Measurements from ENCODE around the gene SLC1A5. TPM values are rescaled to one million over a fixed set of nuclear protein-coding genes. Genes with fewer than 3 reads are reported as not detected.

The SLC1A5 gene
- polyA plus RNA-seq, 1 donor from 2014 or later = 1.1 TPM

GRCh38 chr19:46776927-46777911 lies 11.2 kb downstream of the SLC1A5 start:
- no peak for TF ChIP-seq EZH2 (IDR thresholded peaks at IDR 0.05; ENCODE audit: borderline replicate concordance, insufficient read depth, low read length, poor library complexity, severe bottlenecking)
- no peak for TF ChIP-seq TAF1 (IDR thresholded peaks at IDR 0.05; ENCODE audit: low read depth)
- TF ChIP-seq POLR2AphosphoS5 (IDR thresholded peaks at IDR 0.05) = no peak
- no peak for TF ChIP-seq SMC3 (conservative IDR thresholded peaks at IDR 0.05; ENCODE audit: poor library complexity)
- TF ChIP-seq EP300 (conservative IDR thresholded peaks at IDR 0.05; ENCODE audit: poor library complexity, severe bottlenecking) = no peak
- TF ChIP-seq RAD21 (conservative IDR thresholded peaks at IDR 0.05) = no peak
- TF ChIP-seq, protein P1, sequence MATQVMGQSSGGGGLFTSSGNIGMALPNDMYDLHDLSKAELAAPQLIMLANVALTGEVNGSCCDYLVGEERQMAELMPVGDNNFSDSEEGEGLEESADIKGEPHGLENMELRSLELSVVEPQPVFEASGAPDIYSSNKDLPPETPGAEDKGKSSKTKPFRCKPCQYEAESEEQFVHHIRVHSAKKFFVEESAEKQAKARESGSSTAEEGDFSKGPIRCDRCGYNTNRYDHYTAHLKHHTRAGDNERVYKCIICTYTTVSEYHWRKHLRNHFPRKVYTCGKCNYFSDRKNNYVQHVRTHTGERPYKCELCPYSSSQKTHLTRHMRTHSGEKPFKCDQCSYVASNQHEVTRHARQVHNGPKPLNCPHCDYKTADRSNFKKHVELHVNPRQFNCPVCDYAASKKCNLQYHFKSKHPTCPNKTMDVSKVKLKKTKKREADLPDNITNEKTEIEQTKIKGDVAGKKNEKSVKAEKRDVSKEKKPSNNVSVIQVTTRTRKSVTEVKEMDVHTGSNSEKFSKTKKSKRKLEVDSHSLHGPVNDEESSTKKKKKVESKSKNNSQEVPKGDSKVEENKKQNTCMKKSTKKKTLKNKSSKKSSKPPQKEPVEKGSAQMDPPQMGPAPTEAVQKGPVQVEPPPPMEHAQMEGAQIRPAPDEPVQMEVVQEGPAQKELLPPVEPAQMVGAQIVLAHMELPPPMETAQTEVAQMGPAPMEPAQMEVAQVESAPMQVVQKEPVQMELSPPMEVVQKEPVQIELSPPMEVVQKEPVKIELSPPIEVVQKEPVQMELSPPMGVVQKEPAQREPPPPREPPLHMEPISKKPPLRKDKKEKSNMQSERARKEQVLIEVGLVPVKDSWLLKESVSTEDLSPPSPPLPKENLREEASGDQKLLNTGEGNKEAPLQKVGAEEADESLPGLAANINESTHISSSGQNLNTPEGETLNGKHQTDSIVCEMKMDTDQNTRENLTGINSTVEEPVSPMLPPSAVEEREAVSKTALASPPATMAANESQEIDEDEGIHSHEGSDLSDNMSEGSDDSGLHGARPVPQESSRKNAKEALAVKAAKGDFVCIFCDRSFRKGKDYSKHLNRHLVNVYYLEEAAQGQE (IDR thresholded peaks at IDR 0.05; ENCODE audit: borderline replicate concordance) = no peak
- TF ChIP-seq CTCF (IDR thresholded peaks at IDR 0.05; ENCODE audit: poor library complexity, severe bottlenecking) = no peak
- TF ChIP-seq MXI1 (conservative IDR thresholded peaks at IDR 0.05; ENCODE audit: poor library complexity, severe bottlenecking) = no peak
- H3K9me3 ChIP-seq (ENCODE audit: low read length) = no peaks in the 10 kb centered on the region

DNA sequence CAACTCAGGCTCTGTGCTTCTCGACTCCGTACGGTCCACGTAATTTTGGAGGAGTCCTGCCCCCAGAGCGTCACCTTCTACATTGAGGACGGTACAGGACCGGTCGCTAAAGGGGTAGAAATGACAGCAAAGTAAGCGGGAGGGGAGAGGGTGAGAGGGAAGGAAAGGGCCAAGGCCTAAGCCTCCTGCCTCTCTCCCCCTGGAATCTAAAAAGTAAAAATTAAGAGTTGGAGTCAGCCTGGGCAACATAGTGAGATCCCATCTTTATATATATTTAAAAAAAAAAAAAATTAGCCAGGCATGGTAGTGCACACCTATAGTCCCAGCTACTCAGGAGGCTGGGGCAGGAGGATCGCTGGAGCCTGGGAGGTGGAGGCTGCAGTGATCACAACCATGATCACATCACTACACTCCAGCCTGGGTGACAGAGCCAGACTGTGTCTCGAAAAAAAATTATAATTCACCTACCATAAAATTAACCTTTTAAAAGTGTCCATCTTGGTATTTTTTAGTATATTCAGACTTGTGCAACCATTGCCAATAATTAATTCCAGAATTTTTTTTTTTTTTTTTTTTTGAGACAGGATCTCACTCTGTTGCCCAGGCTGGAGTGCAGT lies 12.6 kb downstream of the SLC1A5 start:
- Histone ChIP-seq H3K9ac (ENCODE audit: low read length) (no peak overlapping the region), H3K27ac (ENCODE audit: low read length) (no peak overlapping the region), H3F3A (ENCODE audit: insufficient read depth, low read length, poor library complexity, severe bottlenecking) (no peaks in the 10 kb centered on the region), H3K9me3 (ENCODE audit: low read length) (no peaks in the 10 kb centered on the region), H3K79me2 (replicated peaks; ENCODE audit: insufficient read depth, low read length) (no peaks in the 10 kb centered on the region), H3K27me3 (ENCODE audit: insufficient read depth, low read depth, low read length) (no peaks in the 10 kb centered on the region), H4K20me1 (ENCODE audit: insufficient read depth) (no peaks in the 10 kb centered on the region), H3K4me2 (ENCODE audit: low read length) (no peak overlapping the region), H3K36me3 (ENCODE audit: insufficient read depth, low read length) (no peaks in the 10 kb centered on the region), H2AFZ (ENCODE audit: low read depth, low read length) (no peak overlapping the region), H3K4me3 (ENCODE audit: low read length) (no peak overlapping the region), H3K9me2 (ENCODE audit: insufficient read depth, low read length) (no peaks in the 10 kb centered on the region)
- TF ChIP-seq TAF1 (IDR thresholded peaks at IDR 0.05; ENCODE audit: low read depth) = no peak
- no peak for TF ChIP-seq SMC3 (conservative IDR thresholded peaks at IDR 0.05; ENCODE audit: poor library complexity)
- no peak for TF ChIP-seq RAD21 (conservative IDR thresholded peaks at IDR 0.05)
- no peak for TF ChIP-seq EP300 (conservative IDR thresholded peaks at IDR 0.05; ENCODE audit: poor library complexity, severe bottlenecking)
- no peak for TF ChIP-seq CTCF (IDR thresholded peaks at IDR 0.05; ENCODE audit: poor library complexity, severe bottlenecking)

More at GRCh38 chr19:46776927-46777911, 11.2 kb downstream of the SLC1A5 start:
- Histone ChIP-seq H3K79me2 (replicated peaks; ENCODE audit: insufficient read depth, low read length) (no peaks in the 10 kb centered on the region), H2AFZ (ENCODE audit: low read depth, low read length) (no peak overlapping the region), H3K27ac (ENCODE audit: low read length) (no peak overlapping the region), H3K4me2 (ENCODE audit: low read length) (no peak overlapping the region), H3K9ac (ENCODE audit: low read length) (no peak overlapping the region), H3F3A (ENCODE audit: insufficient read depth, low read length, poor library complexity, severe bottlenecking) (no peaks in the 10 kb centered on the region), H3K27me3 (ENCODE audit: insufficient read depth, low read depth, low read length) (no peaks in the 10 kb centered on the region), H4K20me1 (ENCODE audit: insufficient read depth) (no peaks in the 10 kb centered on the region), H3K36me3 (ENCODE audit: insufficient read depth, low read length) (no peaks in the 10 kb centered on the region), H3K4me3 (ENCODE audit: low read length) (no peak overlapping the region), H3K9me2 (ENCODE audit: insufficient read depth, low read length) (no peaks in the 10 kb centered on the region)
